Left ventricle myocardium inferior (tissue), 1 donor: ENCODE results near the gene OCEL1. TPM values are rescaled to one million over a fixed set of nuclear protein-coding genes. Genes with fewer than 3 reads are reported as not detected.
A peak's percentile ranks its signal among the peaks of the same experiment; 100 is the strongest.

Source experiments
- DNase-seq: peaks from one replicate; pipeline ENCODE4 v3.0.0-alpha.2; 2020
- H3K27ac ChIP-seq: fragments of 200-600 bp; replicated peaks from 2 replicates; pipeline ENCODE4 v1.8.0; 2021
- H3K27me3 ChIP-seq: fragments of 200-600 bp; 2 replicates; pipeline ENCODE4 v1.8.0; 2021; ENCODE audit warnings: low read depth
- H3K36me3 ChIP-seq: fragments of 200-600 bp; 2 replicates; pipeline ENCODE4 v1.8.0; 2021
- H3K4me1 ChIP-seq: fragments of 200-600 bp; 2 replicates; pipeline ENCODE4 v1.8.0; 2021
- H3K4me3 ChIP-seq: fragments of 200-600 bp; 2 replicates; pipeline ENCODE4 v1.8.0; 2021; ENCODE audit warnings: mild to moderate bottlenecking, moderate library complexity
- H3K9me3 ChIP-seq: fragments of 200-600 bp; replicated peaks from 2 replicates; pipeline ENCODE4 v1.8.0; 2021
- CTCF ChIP-seq: fragments of 200-600 bp; IDR thresholded peaks from 2 replicates; pipeline ENCODE4 v1.8.0; 2021; ENCODE audit warnings: antibody characterized with exemption, mild to moderate bottlenecking, borderline replicate concordance
- intact Hi-C: fragments of 100-400 bp; cut with micrococcal nuclease; formaldehyde crosslinking; loops from one replicate; pipeline ENCODE4 v1.11.0; 2022
- total RNA-seq: library from RNA; stranded (reverse); fragmentation: NEBNext Ultra II Directional; extraction: Animal tissue kit (Norgen Biotek cat#: 25700); gene quantifications from one replicate; pipeline ENCODE4 v1.2.1, GENCODE V29; 2021
- donor health status: DM: no; HTN: yes; CAD: no; lungs with severe emphysema.

Gene OCEL1
- total RNA-seq, 1 donor from 2014 or later, result 21.2 TPM

GRCh38 chr19:17246681-17247425 is 20.8 kb downstream of the OCEL1 start:
- peaks cover 44% of the 10 kb centered on the region for H3K4me1 ChIP-seq
- no peaks in the 10 kb centered on the region for H3K9me3 ChIP-seq
- H3K36me3 ChIP-seq, result no peaks in the 10 kb centered on the region
- TF ChIP-seq CTCF, result no peak
- no peaks in the 10 kb centered on the region for H3K27me3 ChIP-seq
- DNase-seq, result peak; percentile 49
- intact Hi-C loops, result no loop called here
- H3K27ac ChIP-seq, result peak overlapping the region; percentile 93
- peak overlapping the region; percentile 91 for H3K4me3 ChIP-seq

GRCh38 chr19:17248011-17248776 is 22.2 kb downstream of the OCEL1 start:
- Histone ChIP-seq H3K27ac (no peak overlapping the region), H3K4me3 (no peak overlapping the region), H3K9me3 (no peaks in the 10 kb centered on the region), H3K4me1 (peaks cover 31% of the 10 kb centered on the region), H3K36me3 (peaks cover 6% of the 10 kb centered on the region), H3K27me3 (no peaks in the 10 kb centered on the region)
- no peak for DNase-seq
- intact Hi-C loops, result no loop called here
- TF ChIP-seq CTCF, result no peak

- Histone ChIP-seq H3K4me3 (no peak overlapping the region), H3K4me1 (peaks cover 13% of the 10 kb centered on the region), H3K36me3 (peaks cover 6% of the 10 kb centered on the region), H3K27me3 (no peaks in the 10 kb centered on the region), H3K27ac (no peak overlapping the region), H3K9me3 (no peaks in the 10 kb centered on the region)
- intact Hi-C loops, result no loop called here
- no peak for DNase-seq
- TF ChIP-seq CTCF, result no peak
Observed at GRCh38 chr19:17249887-17250548, 24.0 kb downstream of the OCEL1 start.

- intact Hi-C loops, result no loop called here
- H3K9me3 ChIP-seq, result peaks cover 8% of the 10 kb centered on the region
- TF ChIP-seq CTCF, result no peak
- H3K4me3 ChIP-seq, result no peak overlapping the region
- H3K27me3 ChIP-seq, result no peaks in the 10 kb centered on the region
- no peak overlapping the region for H3K27ac ChIP-seq
- peaks cover 18% of the 10 kb centered on the region for H3K36me3 ChIP-seq
- DNase-seq, result no peak
- no peaks in the 10 kb centered on the region for H3K4me1 ChIP-seq
Observed at GRCh38 chr19:17254636-17255035, 28.6 kb downstream of the OCEL1 start.

GRCh38 chr19:17255150-17255621 is 29.2 kb downstream of the OCEL1 start:
- peaks cover 21% of the 10 kb centered on the region for H3K36me3 ChIP-seq
- DNase-seq, result no peak

More at GRCh38 chr19:17255150-17255621, 29.2 kb downstream of the OCEL1 start:
- Histone ChIP-seq H3K27ac (no peak overlapping the region), H3K27me3 (no peaks in the 10 kb centered on the region), H3K4me3 (no peak overlapping the region), H3K4me1 (no peaks in the 10 kb centered on the region), H3K9me3 (peaks cover 13% of the 10 kb centered on the region)
- intact Hi-C loops, result no loop called here
- TF ChIP-seq CTCF, result no peak
